Measurements from ENCODE around the gene GPC5. TPM values are rescaled to one million over a fixed set of nuclear protein-coding genes. Genes with fewer than 3 reads are reported as not detected.
"Not testable (repeated sequence)": the region's sequence is repeated elsewhere in the genome, so short reads cannot be mapped to it uniquely, and the experiment has no call there.

The GPC5 gene
- total RNA-seq, 2 donors from 2014 or later, result 0.22 to 0.51 TPM

GRCh38 chr13:92745258-92745657, 1346.8 kb downstream of the GPC5 start:
- H3K27ac ChIP-seq (ENCODE audit: low read depth, low read length), result no peak overlapping the region
- H3K36me3 ChIP-seq (ENCODE audit: control insufficient read depth, insufficient read depth, low read length), result no peaks in the 10 kb centered on the region
- H3K9ac ChIP-seq (ENCODE audit: extremely low read depth, low read length, poor library complexity, severe bottlenecking), result no peak overlapping the region
- H3K4me1 ChIP-seq (ENCODE audit: control insufficient read depth, insufficient read depth, low read length), result no peaks in the 10 kb centered on the region
- Mint-ChIP-seq H3K4me3 (no peak overlapping the region), H3K27ac (no peak overlapping the region), H3K36me3 (ENCODE audit: low read depth) (no peaks in the 10 kb centered on the region), H3K4me1 (peaks cover 1% of the 10 kb centered on the region), H3K9me3 (no peaks in the 10 kb centered on the region), H3K27me3 (ENCODE audit: insufficient read depth) (no peaks in the 10 kb centered on the region)
- H3K4me3 ChIP-seq (ENCODE audit: low read length), result no peak overlapping the region
- H3K9me3 ChIP-seq (ENCODE audit: control insufficient read depth, low read length), result no peaks in the 10 kb centered on the region
- H3K27me3 ChIP-seq (ENCODE audit: control insufficient read depth, insufficient read depth, low read length, poor library complexity, severe bottlenecking), result no peaks in the 10 kb centered on the region
- no peak for DNase-seq
- TF ChIP-seq CTCF (conservative IDR thresholded peaks at IDR 0.05), result no peak

- not testable (repeated sequence) for H3K4me3 Mint-ChIP-seq; H3K27ac Mint-ChIP-seq; H3K36me3 Mint-ChIP-seq (ENCODE audit: low read depth); H3K9me3 ChIP-seq (ENCODE audit: control insufficient read depth, low read length); H3K27me3 Mint-ChIP-seq (ENCODE audit: insufficient read depth); H3K4me1 Mint-ChIP-seq; H3K4me3 ChIP-seq (ENCODE audit: low read length); H3K4me1 ChIP-seq (ENCODE audit: control insufficient read depth, insufficient read depth, low read length); H3K9ac ChIP-seq (ENCODE audit: extremely low read depth, low read length, poor library complexity, severe bottlenecking); H3K27ac ChIP-seq (ENCODE audit: low read depth, low read length); H3K27me3 ChIP-seq (ENCODE audit: control insufficient read depth, insufficient read depth, low read length, poor library complexity, severe bottlenecking); H3K36me3 ChIP-seq (ENCODE audit: control insufficient read depth, insufficient read depth, low read length)
- H3K9me3 Mint-ChIP-seq, result peaks cover 23% of the 10 kb centered on the region
- peak; percentile 90 for DNase-seq
- WGBS, 2 experiments (ENCODE audit: insufficient coverage in 1 of 2, insufficient read length in 1 of 2), result 81 to 94% methylated on average over 8 to 12 of the region's 12 CpGs
These were observed 1354.3 kb downstream of the GPC5 start for GRCh38 chr13:92752705-92753104.

GRCh38 chr13:92761710-92762109, 1363.3 kb downstream of the GPC5 start:
- Histone ChIP-seq H3K4me3 (ENCODE audit: low read length) (peak overlapping the region; percentile 57), H3K9me3 (ENCODE audit: control insufficient read depth, low read length) (peaks cover 40% of the 10 kb centered on the region), H3K4me1 (ENCODE audit: control insufficient read depth, insufficient read depth, low read length) (no peaks in the 10 kb centered on the region), H3K27me3 (ENCODE audit: control insufficient read depth, insufficient read depth, low read length, poor library complexity, severe bottlenecking) (no peaks in the 10 kb centered on the region), H3K36me3 (ENCODE audit: control insufficient read depth, insufficient read depth, low read length) (no peaks in the 10 kb centered on the region), H3K27ac (ENCODE audit: low read depth, low read length) (no peak overlapping the region), H3K9ac (ENCODE audit: extremely low read depth, low read length, poor library complexity, severe bottlenecking) (no peak overlapping the region)
- no peak for DNase-seq
- 100% methylated on average over 1 of the region's 1 CpG; no CpG with 5 or more reads in 1 of the 2 experiments for WGBS, 2 experiments (ENCODE audit: insufficient coverage in 1 of 2, insufficient read length in 1 of 2)
- H3K27ac Mint-ChIP-seq, result no peak overlapping the region
- H3K9me3 Mint-ChIP-seq, result peaks cover 35% of the 10 kb centered on the region
- no peaks in the 10 kb centered on the region for H3K27me3 Mint-ChIP-seq (ENCODE audit: insufficient read depth)
- no peak for TF ChIP-seq CTCF (conservative IDR thresholded peaks at IDR 0.05)
- H3K36me3 Mint-ChIP-seq (ENCODE audit: low read depth), result no peaks in the 10 kb centered on the region
- no peaks in the 10 kb centered on the region for H3K4me1 Mint-ChIP-seq
- no peak overlapping the region for H3K4me3 Mint-ChIP-seq

GRCh38 chr13:92767468-92767867, 1369.0 kb downstream of the GPC5 start:
- no peaks in the 10 kb centered on the region for H3K4me1 Mint-ChIP-seq
- H3K27me3 Mint-ChIP-seq (ENCODE audit: insufficient read depth), result no peaks in the 10 kb centered on the region
- peaks cover 7% of the 10 kb centered on the region for H3K9me3 Mint-ChIP-seq
- TF ChIP-seq CTCF (conservative IDR thresholded peaks at IDR 0.05), result no peak
- H3K4me3 Mint-ChIP-seq, result no peak overlapping the region
- H3K27ac ChIP-seq (ENCODE audit: low read depth, low read length), result no peak overlapping the region
- DNase-seq, result no peak
- peaks cover 8% of the 10 kb centered on the region for H3K9me3 ChIP-seq (ENCODE audit: control insufficient read depth, low read length)
- WGBS, 2 experiments (ENCODE audit: insufficient coverage in 1 of 2, insufficient read length in 1 of 2), result 83 to 94% methylated on average over 1 to 3 of the region's 3 CpGs
- no peaks in the 10 kb centered on the region for H3K4me1 ChIP-seq (ENCODE audit: control insufficient read depth, insufficient read depth, low read length)
- no peaks in the 10 kb centered on the region for H3K36me3 Mint-ChIP-seq (ENCODE audit: low read depth)
- no peak overlapping the region for H3K4me3 ChIP-seq (ENCODE audit: low read length)
- no peak overlapping the region for H3K9ac ChIP-seq (ENCODE audit: extremely low read depth, low read length, poor library complexity, severe bottlenecking)
- no peak overlapping the region for H3K27ac Mint-ChIP-seq
- H3K27me3 ChIP-seq (ENCODE audit: control insufficient read depth, insufficient read depth, low read length, poor library complexity, severe bottlenecking), result no peaks in the 10 kb centered on the region
- H3K36me3 ChIP-seq (ENCODE audit: control insufficient read depth, insufficient read depth, low read length), result no peaks in the 10 kb centered on the region
